PC-9 (cell line): Measurements from ENCODE around the gene THG1L.

Experiments
- EZH2 ChIP-seq: fragments of 200-600 bp; sonication (generic); IDR thresholded peaks from 2 replicates; pipeline ENCODE4 v1.8.0; 2017; ENCODE audit warnings: antibody characterized with exemption, low read depth
- TF ChIP-seq, protein P1 (sequence below): fragments of 200-600 bp; sonication (generic); conservative IDR thresholded peaks from 2 replicates; pipeline ENCODE4 v1.6.1; 2017; ENCODE audit warnings: mixed run types, antibody characterized with exemption, mild to moderate bottlenecking, moderate library complexity

GRCh38 chr5:157713830-157714595 is 17.2 kb upstream of the THG1L start:
- TF ChIP-seq, protein P1, sequence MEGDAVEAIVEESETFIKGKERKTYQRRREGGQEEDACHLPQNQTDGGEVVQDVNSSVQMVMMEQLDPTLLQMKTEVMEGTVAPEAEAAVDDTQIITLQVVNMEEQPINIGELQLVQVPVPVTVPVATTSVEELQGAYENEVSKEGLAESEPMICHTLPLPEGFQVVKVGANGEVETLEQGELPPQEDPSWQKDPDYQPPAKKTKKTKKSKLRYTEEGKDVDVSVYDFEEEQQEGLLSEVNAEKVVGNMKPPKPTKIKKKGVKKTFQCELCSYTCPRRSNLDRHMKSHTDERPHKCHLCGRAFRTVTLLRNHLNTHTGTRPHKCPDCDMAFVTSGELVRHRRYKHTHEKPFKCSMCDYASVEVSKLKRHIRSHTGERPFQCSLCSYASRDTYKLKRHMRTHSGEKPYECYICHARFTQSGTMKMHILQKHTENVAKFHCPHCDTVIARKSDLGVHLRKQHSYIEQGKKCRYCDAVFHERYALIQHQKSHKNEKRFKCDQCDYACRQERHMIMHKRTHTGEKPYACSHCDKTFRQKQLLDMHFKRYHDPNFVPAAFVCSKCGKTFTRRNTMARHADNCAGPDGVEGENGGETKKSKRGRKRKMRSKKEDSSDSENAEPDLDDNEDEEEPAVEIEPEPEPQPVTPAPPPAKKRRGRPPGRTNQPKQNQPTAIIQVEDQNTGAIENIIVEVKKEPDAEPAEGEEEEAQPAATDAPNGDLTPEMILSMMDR = no peak
- TF ChIP-seq EZH2 = no peak
